Hepatocyte (in vitro differentiated cells): ENCODE results near the gene KLK15.

ENCODE experiments used
- CTCF ChIP-seq: fragments of 200-600 bp; sonication (generic); IDR thresholded peaks from 2 replicates; pipeline ENCODE4 v1.5.1; 2016; ENCODE audit warnings: antibody characterized with exemption, mild to moderate bottlenecking; ENCODE audit not compliant: poor library complexity
- EZH2 ChIP-seq: fragments of 200-600 bp; sonication (generic); IDR thresholded peaks from 2 replicates; pipeline ENCODE4 v1.6.1; 2016; ENCODE audit warnings: antibody characterized with exemption, mild to moderate bottlenecking, borderline replicate concordance

GRCh38 chr19:50861010-50861409 is 27.6 kb upstream of the KLK15 start:
- TF ChIP-seq EZH2 (no peak), CTCF (no peak)
